Fibroblast of mammary gland (primary cell): ENCODE measurements around the gene RAB3IL1.

Experiments used
- DNase-seq: peaks from one replicate; pipeline ENCODE4 v3.0.0-alpha.2; 2010; ENCODE audit warnings: low read depth
- H3K4me3 ChIP-seq: 2 replicates; pipeline ENCODE4 v1.5.1; 2011; ENCODE audit warnings: low read depth, mild to moderate bottlenecking, low read length, moderate library complexity; ENCODE audit not compliant: control insufficient read depth
- TF ChIP-seq, protein P1 (sequence below): conservative IDR thresholded peaks from 2 replicates; pipeline ENCODE4 v1.5.1; 2011; ENCODE audit warnings: low read depth, low read length, inconsistent platforms; ENCODE audit not compliant: control insufficient read depth, insufficient read depth

The RAB3IL1 gene

GRCh38 chr11:61847914-61848581 lies 69.3 kb downstream of the RAB3IL1 start:
- no peak for DNase-seq
- TF ChIP-seq, protein P1, sequence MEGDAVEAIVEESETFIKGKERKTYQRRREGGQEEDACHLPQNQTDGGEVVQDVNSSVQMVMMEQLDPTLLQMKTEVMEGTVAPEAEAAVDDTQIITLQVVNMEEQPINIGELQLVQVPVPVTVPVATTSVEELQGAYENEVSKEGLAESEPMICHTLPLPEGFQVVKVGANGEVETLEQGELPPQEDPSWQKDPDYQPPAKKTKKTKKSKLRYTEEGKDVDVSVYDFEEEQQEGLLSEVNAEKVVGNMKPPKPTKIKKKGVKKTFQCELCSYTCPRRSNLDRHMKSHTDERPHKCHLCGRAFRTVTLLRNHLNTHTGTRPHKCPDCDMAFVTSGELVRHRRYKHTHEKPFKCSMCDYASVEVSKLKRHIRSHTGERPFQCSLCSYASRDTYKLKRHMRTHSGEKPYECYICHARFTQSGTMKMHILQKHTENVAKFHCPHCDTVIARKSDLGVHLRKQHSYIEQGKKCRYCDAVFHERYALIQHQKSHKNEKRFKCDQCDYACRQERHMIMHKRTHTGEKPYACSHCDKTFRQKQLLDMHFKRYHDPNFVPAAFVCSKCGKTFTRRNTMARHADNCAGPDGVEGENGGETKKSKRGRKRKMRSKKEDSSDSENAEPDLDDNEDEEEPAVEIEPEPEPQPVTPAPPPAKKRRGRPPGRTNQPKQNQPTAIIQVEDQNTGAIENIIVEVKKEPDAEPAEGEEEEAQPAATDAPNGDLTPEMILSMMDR, result no peak
- no peak overlapping the region for H3K4me3 ChIP-seq
